Neuronal stem cell (in vitro differentiated cells): ENCODE data around the gene HEXIM2.
A peak's percentile ranks its signal among the peaks of the same experiment; 100 is the strongest.

Experiments used
- DNase-seq: peaks from one replicate; pipeline ENCODE4 v3.0.0-alpha.2; 2013; ENCODE audit warnings: low spot score
- H2AFZ ChIP-seq: one replicate; pipeline ENCODE4 v1.6.1; 2013; ENCODE audit warnings: mild to moderate bottlenecking, low read length, inconsistent platforms
- H2AK5ac ChIP-seq: 2 replicates; pipeline ENCODE4 v1.6.1; 2013; ENCODE audit warnings: low read depth, mild to moderate bottlenecking, inconsistent platforms, low read length, moderate library complexity, mixed read lengths
- H2BK120ac ChIP-seq: 2 replicates; pipeline ENCODE4 v1.6.1; 2013; ENCODE audit warnings: low read depth, mild to moderate bottlenecking, inconsistent platforms, low read length, moderate library complexity, mixed read lengths
- H2BK12ac ChIP-seq: one replicate; pipeline ENCODE4 v1.6.1; 2013; ENCODE audit warnings: low read length, inconsistent platforms
- H2BK15ac ChIP-seq: 2 replicates; pipeline ENCODE4 v1.6.1; 2013; ENCODE audit warnings: mild to moderate bottlenecking, low read length, inconsistent platforms, mixed read lengths
- H2BK5ac ChIP-seq: one replicate; pipeline ENCODE4 v1.6.1; 2013; ENCODE audit warnings: inconsistent platforms, mild to moderate bottlenecking, low read length, moderate library complexity
- H3K14ac ChIP-seq: one replicate; pipeline ENCODE4 v1.6.1; 2013; ENCODE audit warnings: low read length, inconsistent platforms
- H3K18ac ChIP-seq: 2 replicates; pipeline ENCODE4 v1.6.1; 2013; ENCODE audit warnings: low read length, inconsistent platforms
- H3K23ac ChIP-seq: 2 replicates; pipeline ENCODE4 v1.6.1; 2013; ENCODE audit warnings: low read depth, mild to moderate bottlenecking, mixed read lengths, low read length, inconsistent platforms; ENCODE audit not compliant: poor library complexity
- H3K27ac ChIP-seq: replicated peaks from 3 replicates; pipeline ENCODE4 v1.5.1; 2013; ENCODE audit warnings: low read length, inconsistent platforms
- H3K27me3 ChIP-seq, 3 experiments: 2 replicates each; pipeline ENCODE4 v1.6.1; 2013; ENCODE audit warnings: low read length in 3 of 3, mild to moderate bottlenecking in 2 of 3, inconsistent platforms in 1 of 3, low read depth in 1 of 3, mixed read lengths in 1 of 3, moderate library complexity in 1 of 3; ENCODE audit not compliant: control insufficient read depth in 3 of 3, insufficient read depth in 3 of 3
- H3K36me3 ChIP-seq, 2 donors: replicated peaks in 1 of 2; 2 replicates each; pipeline ENCODE4 v1.6.1; 2013; ENCODE audit warnings: low read length in 2 of 2; ENCODE audit not compliant: control insufficient read depth in 2 of 2, insufficient read depth in 2 of 2
- H3K4ac ChIP-seq: 2 replicates; pipeline ENCODE4 v1.6.1; 2013; ENCODE audit warnings: inconsistent platforms, mild to moderate bottlenecking, low read length, moderate library complexity
- H3K4me1 ChIP-seq, 2 donors: 1 replicate in 1 of 2; 2 replicates in 1 of 2; pipeline ENCODE4 v1.6.1; 2013; ENCODE audit warnings: low read length in 2 of 2, low read depth in 1 of 2; ENCODE audit not compliant: control insufficient read depth in 2 of 2, insufficient read depth in 1 of 2
- H3K4me2 ChIP-seq: one replicate; pipeline ENCODE4 v1.6.1; 2013; ENCODE audit warnings: mild to moderate bottlenecking, low read length, inconsistent platforms; ENCODE audit not compliant: insufficient read depth, poor library complexity, severe bottlenecking
- H3K4me3 ChIP-seq, 2 donors: 2 replicates each; pipeline ENCODE4 v1.5.1; 2013; ENCODE audit warnings: low read length in 2 of 2, mild to moderate bottlenecking in 2 of 2, inconsistent platforms in 1 of 2, moderate library complexity in 1 of 2
- H3K79me1 ChIP-seq: one replicate; pipeline ENCODE4 v1.6.1; 2013; ENCODE audit warnings: low read depth, mild to moderate bottlenecking, inconsistent platforms, low read length, moderate library complexity
- H3K9ac ChIP-seq: one replicate; pipeline ENCODE4 v1.6.1; 2013; ENCODE audit warnings: mild to moderate bottlenecking, low read depth, low read length, inconsistent platforms; ENCODE audit not compliant: poor library complexity
- H3K9me3 ChIP-seq, 2 donors: replicated peaks in 1 of 2; 2 replicates each; pipeline versions ENCODE3 to v1.6.1; 2013; ENCODE audit warnings: low read length in 2 of 2, mild to moderate bottlenecking in 2 of 2, inconsistent platforms in 1 of 2, low read depth in 1 of 2, mixed read lengths in 1 of 2, moderate library complexity in 1 of 2; ENCODE audit not compliant: control insufficient read depth in 2 of 2, insufficient read depth in 1 of 2
- H4K8ac ChIP-seq: one replicate; pipeline ENCODE4 v1.6.1; 2013; ENCODE audit warnings: low read depth, mild to moderate bottlenecking, inconsistent platforms, low read length, moderate library complexity
- H4K91ac ChIP-seq: one replicate; pipeline ENCODE4 v1.6.1; 2013; ENCODE audit warnings: low read length, low read depth, mild to moderate bottlenecking, inconsistent platforms; ENCODE audit not compliant: poor library complexity
- WGBS, 2 donors: extraction: QIAGEN DNeasy Blood & Tissue Kit; methylation state at CpG; one replicate each; pipeline ENCODE4 v1.1.7; 2013; ENCODE audit warnings: missing lambda C conversion rate in 2 of 2, mixed read lengths in 1 of 2; ENCODE audit not compliant: insufficient read length in 2 of 2, insufficient replicate concordance in 1 of 2; ENCODE audit errors: extremely low coverage in 2 of 2; 5-methylcytosine and 5-hydroxymethylcytosine counted together

Gene HEXIM2

DNA sequence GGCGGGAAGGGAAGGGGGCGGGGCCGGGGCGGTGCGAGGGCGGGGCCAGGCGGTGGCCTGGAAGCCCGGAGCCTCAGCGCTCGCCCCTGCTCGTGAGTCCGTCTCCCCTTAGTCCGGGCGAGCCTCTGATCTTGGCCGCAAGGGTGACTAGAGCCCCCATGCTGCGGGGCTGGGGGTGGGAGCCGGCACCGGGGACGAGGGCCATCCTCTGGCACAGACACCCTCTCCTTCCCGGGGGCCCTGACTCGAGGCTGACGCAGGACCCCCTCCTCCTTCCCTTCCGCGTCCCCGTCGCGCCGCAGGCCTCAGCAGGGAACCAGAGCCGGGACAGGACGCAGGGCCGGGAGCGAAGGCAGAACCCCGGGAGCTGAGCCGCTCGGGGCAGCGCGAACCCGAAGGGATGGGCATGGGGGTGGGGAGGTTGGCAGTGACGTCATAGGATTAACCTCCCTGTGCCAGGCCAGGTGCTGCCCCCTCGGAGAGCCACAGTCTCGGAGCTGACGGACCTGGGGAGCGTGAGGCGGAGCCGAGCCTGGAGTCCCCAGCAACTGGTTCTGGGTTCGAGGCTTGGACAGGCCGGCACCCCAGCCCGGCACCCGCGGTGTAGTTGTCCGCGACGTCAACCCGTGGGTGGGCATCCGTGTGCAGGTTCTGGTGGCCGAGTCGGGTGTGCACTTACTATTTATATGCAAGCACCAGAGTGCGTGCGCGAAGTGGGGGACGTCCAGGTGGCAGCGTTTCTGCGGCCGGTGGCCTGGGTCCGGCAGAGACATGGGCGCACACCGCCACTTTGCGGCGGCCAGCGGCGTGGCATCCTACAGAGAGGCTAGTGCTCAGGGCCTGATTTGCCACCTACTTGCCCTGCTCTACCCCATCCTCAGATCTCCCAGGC lies 28.9 kb upstream of the HEXIM2 start:
- Histone ChIP-seq H2AFZ (peak overlapping the region; percentile 93), H4K91ac (no peak overlapping the region), H3K4me1 (peaks cover 20 to 34% of the 10 kb centered on the region in 2 donors), H2BK15ac (no peak overlapping the region), H2BK120ac (no peak overlapping the region), H3K9me3 (no peaks in the 10 kb centered on the region), H3K4me3 (peak overlapping the region; percentile 55 to 80), H4K8ac (no peak overlapping the region), H3K4ac (no peak overlapping the region), H3K27ac (peak overlapping the region; percentile 35), H3K36me3 (no peaks in the 10 kb centered on the region), H3K79me1 (peaks cover 3% of the 10 kb centered on the region), H3K27me3 (no peaks in the 10 kb centered on the region), H3K18ac (peak overlapping the region; percentile 98), H3K23ac (peak overlapping the region; percentile 92), H2BK5ac (peak overlapping the region; percentile 60), H2BK12ac (peak overlapping the region; percentile 89), H3K9ac (peak overlapping the region; percentile 93), H3K4me2 (peak overlapping the region; percentile 99), H3K14ac (peak overlapping the region; percentile 97), H2AK5ac (peak overlapping the region; percentile 79)
- no CpG with 5 or more reads among the region's 71 CpGs for WGBS, 2 donors
- peak; percentile 75 for DNase-seq

DNA sequence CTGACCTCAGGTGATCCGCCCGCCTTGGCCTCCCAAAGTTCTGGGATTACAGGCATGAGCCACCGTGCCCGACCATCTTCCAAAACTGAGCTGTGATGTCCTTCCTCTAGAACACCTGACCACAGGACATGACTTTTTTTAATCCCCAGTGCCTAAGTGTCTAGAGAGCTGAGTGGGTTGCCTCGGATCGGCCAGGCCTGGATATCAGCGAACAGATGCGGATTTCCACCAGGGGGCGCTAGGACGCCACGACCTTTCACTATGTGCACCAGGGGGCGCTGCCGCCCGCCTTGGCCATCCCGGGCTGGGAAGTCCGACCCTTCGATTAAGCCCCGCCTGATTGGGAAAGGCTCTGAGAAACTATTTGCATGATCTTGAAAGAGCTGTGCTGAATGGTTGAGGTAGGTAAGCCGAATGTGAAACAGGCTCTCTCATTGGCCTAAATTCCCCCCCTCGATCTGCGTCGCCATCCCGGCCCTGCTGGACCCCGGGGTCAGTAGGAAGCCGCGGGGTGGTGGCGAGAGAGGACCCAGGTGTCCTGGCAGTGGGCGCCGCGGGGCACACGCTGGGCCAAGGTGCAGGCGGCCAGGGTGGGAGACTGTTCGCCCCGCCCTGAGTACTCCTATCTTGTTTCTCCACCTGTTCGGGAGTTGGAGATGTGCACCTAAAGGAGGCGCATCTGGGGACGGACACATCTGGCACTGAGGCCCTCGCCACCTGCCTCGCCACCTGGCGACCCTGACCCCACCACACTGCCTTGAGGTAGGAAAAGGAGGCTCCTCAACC lies 26.3 kb upstream of the HEXIM2 start, which contains the start of gene ACBD4:
Gene ACBD4 (plus strand): TSS at position 496 of the 786 bp plus-strand sequence. CDS start 458 bp downstream, outside the sequence.
- Histone ChIP-seq H2BK120ac (peak within 1 kb of the TSS; percentile 26), H2BK5ac (no peak within 1 kb of the TSS), H4K91ac (no peak within 1 kb of the TSS), H3K4me3 (peak within 1 kb of the TSS; percentile 47 to 78), H3K9me3 (no peaks in the 10 kb centered on the region), H2AK5ac (peak within 1 kb of the TSS; percentile 54), H3K36me3 (no peaks in the 10 kb centered on the region), H2AFZ (peak within 1 kb of the TSS; percentile 82), H3K18ac (peak within 1 kb of the TSS; percentile 94), H2BK12ac (no peak within 1 kb of the TSS), H3K27ac (no peak within 1 kb of the TSS), H3K14ac (peak within 1 kb of the TSS; percentile 56), H3K4me2 (peak within 1 kb of the TSS; percentile 92), H3K4ac (no peak within 1 kb of the TSS), H3K79me1 (peaks cover 3% of the 10 kb centered on the region), H4K8ac (no peak within 1 kb of the TSS), H3K9ac (peak within 1 kb of the TSS; percentile 74), H3K23ac (peak within 1 kb of the TSS; percentile 80), H3K27me3 (no peaks in the 10 kb centered on the region), H3K4me1 (peaks cover 10 to 30% of the 10 kb centered on the region in 2 donors), H2BK15ac (peak within 1 kb of the TSS; percentile 15)
- peak; percentile 99 for DNase-seq
- no CpG with 5 or more reads among the region's 40 CpGs for WGBS, 2 donors

DNA sequence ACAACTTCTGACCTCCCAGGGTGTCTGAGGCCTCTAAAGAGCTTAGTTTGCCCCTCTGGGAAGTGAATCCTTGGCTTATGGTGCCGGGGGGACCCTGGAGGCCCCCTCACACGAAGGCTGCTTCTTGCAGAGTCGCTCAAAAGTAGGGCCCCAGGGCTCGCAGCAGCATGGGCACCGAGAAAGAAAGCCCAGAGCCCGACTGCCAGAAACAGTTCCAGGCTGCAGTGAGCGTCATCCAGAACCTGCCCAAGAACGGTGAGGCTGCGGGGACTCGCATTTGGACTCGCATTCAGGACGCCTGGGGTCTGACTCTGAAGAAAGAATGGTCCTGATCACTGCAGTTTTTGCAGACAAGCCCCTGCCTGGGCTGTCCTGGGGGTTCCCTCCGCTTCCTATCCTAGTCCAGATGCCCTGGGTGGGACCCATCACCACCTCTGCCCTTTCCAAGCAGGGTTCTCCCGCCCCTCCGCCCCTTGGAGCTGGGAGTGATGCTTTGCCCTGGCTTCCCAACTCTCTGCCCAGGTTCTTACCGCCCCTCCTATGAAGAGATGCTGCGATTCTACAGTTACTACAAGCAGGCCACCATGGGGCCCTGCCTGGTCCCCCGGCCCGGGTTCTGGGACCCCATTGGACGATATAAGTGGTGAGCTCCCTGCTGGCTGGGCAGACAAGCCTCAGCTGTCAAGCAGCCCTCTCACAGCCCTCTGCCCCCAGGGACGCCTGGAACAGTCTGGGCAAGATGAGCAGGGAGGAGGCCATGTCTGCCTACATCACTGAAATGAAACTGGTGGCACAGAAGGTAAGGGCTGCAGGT lies 25.5 kb upstream of the HEXIM2 start:
- Histone ChIP-seq H3K79me1 (peaks cover 3% of the 10 kb centered on the region), H2AK5ac (peak overlapping the region; percentile 54), H2BK15ac (peak overlapping the region; percentile 15), H3K36me3 (no peaks in the 10 kb centered on the region), H3K9ac (peak overlapping the region; percentile 74), H3K27me3 (no peaks in the 10 kb centered on the region), H2BK12ac (no peak overlapping the region), H4K8ac (no peak overlapping the region), H3K23ac (peak overlapping the region; percentile 80), H2BK120ac (peak overlapping the region; percentile 26), H3K4me2 (peak overlapping the region; percentile 92), H3K9me3 (no peaks in the 10 kb centered on the region), H4K91ac (no peak overlapping the region), H3K18ac (peak overlapping the region; percentile 94), H2AFZ (peak overlapping the region; percentile 82), H3K14ac (peak overlapping the region; percentile 56), H3K4me1 (peaks cover 10 to 26% of the 10 kb centered on the region in 2 donors), H3K4me3 (peak overlapping the region; percentile 47 to 78), H2BK5ac (no peak overlapping the region), H3K4ac (no peak overlapping the region), H3K27ac (no peak overlapping the region)
- DNase-seq = no peak
- no CpG with 5 or more reads among the region's 21 CpGs for WGBS, 2 donors
